LNCaP clone FGC (cell line): ENCODE data around the gene FLCN.

ENCODE experiments used
- DNase-seq: peaks from one replicate; pipeline ENCODE4 v3.0.0-alpha.2; 2011; ENCODE audit warnings: low read depth
- H3K4me3 ChIP-seq: 2 replicates; pipeline ENCODE4 v1.5.1; 2011; ENCODE audit warnings: mild to moderate bottlenecking, low read depth, low read length, control low read depth
- CTCF ChIP-seq: IDR thresholded peaks from 2 replicates; pipeline ENCODE4 v1.5.1; 2012; ENCODE audit warnings: mild to moderate bottlenecking; ENCODE audit not compliant: control insufficient read depth, insufficient read depth; ENCODE audit errors: extremely low read depth

The FLCN gene

GRCh38 chr17:17169396-17169795 is 67.6 kb downstream of the FLCN start:
- TF ChIP-seq CTCF: no peak
- H3K4me3 ChIP-seq: no peak overlapping the region
- DNase-seq: no peak

DNA sequence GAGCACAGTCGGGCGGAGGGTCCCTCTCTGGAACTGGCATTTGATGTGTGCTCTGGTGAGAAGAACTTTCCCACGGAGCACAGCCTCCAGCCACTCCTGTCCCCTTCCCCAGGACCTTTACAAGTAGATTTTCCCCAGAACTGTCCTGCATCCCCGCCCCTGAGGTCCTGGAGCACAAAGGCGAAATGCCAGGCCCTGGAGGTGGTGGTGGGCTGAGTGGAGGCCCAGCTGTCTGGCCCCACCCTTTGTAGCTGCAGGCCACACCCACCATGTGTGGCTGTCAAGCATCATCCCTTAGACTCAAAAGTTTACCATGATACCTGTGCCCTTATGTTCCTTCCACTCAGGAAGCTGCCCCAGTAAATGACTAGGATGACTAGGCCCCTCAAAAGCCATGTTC is 68.6 kb downstream of the FLCN start:
- TF ChIP-seq CTCF: no peak
- no peak overlapping the region for H3K4me3 ChIP-seq

DNA sequence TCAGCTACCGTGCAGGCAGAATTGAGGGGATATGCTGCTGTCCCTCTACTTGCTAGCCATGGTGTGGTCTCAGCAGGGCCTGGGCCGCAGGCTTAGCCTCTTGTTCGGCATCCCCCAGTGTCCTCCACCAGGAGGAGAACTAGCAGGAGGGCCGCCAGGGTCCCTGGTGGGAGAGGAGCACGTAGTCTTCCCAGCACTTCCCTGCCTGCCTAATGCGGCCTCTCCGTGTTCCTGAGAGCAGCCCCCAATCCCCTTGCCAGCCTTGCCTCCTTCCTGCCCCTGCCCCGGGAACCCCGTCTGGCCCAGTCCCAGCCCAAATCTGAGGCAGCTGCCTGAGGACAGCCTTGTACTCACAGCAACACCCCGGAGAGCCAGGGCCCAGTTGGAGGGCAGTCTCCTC is 69.0 kb downstream of the FLCN start:
- no peak for DNase-seq
- H3K4me3 ChIP-seq: no peak overlapping the region
- no peak for TF ChIP-seq CTCF

More for the DNA sequence above, 68.6 kb downstream of the FLCN start:
- no peak for DNase-seq

- no peak for TF ChIP-seq CTCF
- no peak for DNase-seq
- H3K4me3 ChIP-seq: no peak overlapping the region
Measured at GRCh38 chr17:17167356-17167755, 69.6 kb downstream of the FLCN start.

DNA sequence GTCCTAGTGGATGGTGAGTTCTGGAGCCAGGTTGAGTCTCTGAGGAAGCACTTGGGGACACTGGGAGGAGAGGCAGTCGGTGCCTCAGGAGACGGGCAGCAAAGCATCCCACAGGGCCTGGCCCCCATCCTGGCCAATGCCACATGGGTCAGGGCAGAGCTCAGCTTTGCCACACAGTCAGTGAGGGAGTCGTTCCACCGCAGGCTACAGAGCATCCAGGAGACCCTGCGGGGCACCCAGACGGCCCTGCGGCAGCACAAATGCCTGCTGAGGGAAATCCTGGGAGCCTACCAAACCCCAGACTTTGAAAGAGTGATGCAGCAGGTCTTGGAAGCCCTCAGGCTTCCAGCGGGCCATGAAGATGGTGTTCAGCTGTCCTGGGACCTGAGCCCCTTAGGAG is 70.5 kb downstream of the FLCN start:
- no peak overlapping the region for H3K4me3 ChIP-seq
- TF ChIP-seq CTCF: no peak
- no peak for DNase-seq

GRCh38 chr17:17165666-17166308 is 71.2 kb downstream of the FLCN start:
- TF ChIP-seq CTCF: no peak
- no peak overlapping the region for H3K4me3 ChIP-seq
- DNase-seq: no peak

DNA sequence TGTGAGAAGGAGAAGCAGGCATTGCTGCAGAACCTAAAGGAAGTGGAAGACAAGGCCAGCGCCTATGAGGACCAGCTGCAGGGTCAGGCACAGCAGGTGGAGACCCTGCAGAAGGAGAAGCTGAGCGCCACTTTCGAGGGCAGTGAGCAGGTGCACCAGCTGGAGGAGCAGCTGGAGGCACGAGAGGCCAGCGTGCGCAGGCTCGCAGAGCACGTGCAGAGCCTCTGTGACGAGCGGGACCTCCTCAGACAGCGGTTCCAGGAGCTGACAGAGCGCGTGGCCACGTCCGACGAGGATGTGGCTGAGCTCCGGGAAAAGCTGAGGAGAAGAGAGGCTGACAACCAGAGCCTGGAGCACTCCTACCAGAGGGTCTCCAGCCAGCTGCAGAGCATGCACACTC is 72.3 kb downstream of the FLCN start:
- no peak for TF ChIP-seq CTCF
- no peak overlapping the region for H3K4me3 ChIP-seq
- no peak for DNase-seq
